Trophoblast cell (in vitro differentiated cells and primary cell): Measurements from ENCODE around the gene AAK1.
A peak's percentile ranks its signal among the peaks of the same experiment; 100 is the strongest.

Experiments
- DNase-seq, 2 donors: peaks; one replicate each; pipeline ENCODE4 v3.0.0-alpha.2; 2016
- H2AFZ ChIP-seq: 2 replicates; pipeline ENCODE4 v1.6.1; 2013; ENCODE audit warnings: low read length, moderate library complexity, mild to moderate bottlenecking; ENCODE audit not compliant: insufficient read depth, poor library complexity
- H2AK5ac ChIP-seq: 2 replicates; pipeline ENCODE4 v1.6.1; 2013; ENCODE audit warnings: mild to moderate bottlenecking, low read length
- H2BK120ac ChIP-seq: 2 replicates; pipeline ENCODE4 v1.6.1; 2013; ENCODE audit warnings: low read length, mild to moderate bottlenecking, moderate library complexity; ENCODE audit not compliant: insufficient read depth, poor library complexity
- H2BK12ac ChIP-seq: 2 replicates; pipeline ENCODE4 v1.6.1; 2013; ENCODE audit warnings: mild to moderate bottlenecking, low read length, moderate library complexity
- H2BK5ac ChIP-seq: 2 replicates; pipeline ENCODE4 v1.6.1; 2013; ENCODE audit warnings: low read length, low read depth, moderate library complexity, mild to moderate bottlenecking; ENCODE audit not compliant: poor library complexity
- H3K14ac ChIP-seq: 2 replicates; pipeline ENCODE4 v1.6.1; 2013; ENCODE audit warnings: mild to moderate bottlenecking, low read length
- H3K18ac ChIP-seq: 2 replicates; pipeline ENCODE4 v1.6.1; 2013; ENCODE audit warnings: mild to moderate bottlenecking, low read length
- H3K23ac ChIP-seq: 2 replicates; pipeline ENCODE4 v1.6.1; 2013; ENCODE audit warnings: low read length
- H3K27ac ChIP-seq: 2 replicates; pipeline ENCODE4 v1.5.1; 2013; ENCODE audit warnings: low read depth, mild to moderate bottlenecking, inconsistent platforms, low read length, moderate library complexity
- H3K27me3 ChIP-seq: 2 replicates; pipeline ENCODE4 v1.6.1; 2013; ENCODE audit warnings: inconsistent platforms, mild to moderate bottlenecking, low read length, moderate library complexity; ENCODE audit not compliant: insufficient read depth
- H3K36me3 ChIP-seq, 2 experiments: 1 replicate in 1 of 2; 2 replicates in 1 of 2; pipeline ENCODE4 v1.6.1; 2013; ENCODE audit warnings: low read length in 2 of 2, mild to moderate bottlenecking in 2 of 2, moderate library complexity in 1 of 2; ENCODE audit not compliant: insufficient read depth in 2 of 2, control insufficient read depth in 1 of 2
- H3K4ac ChIP-seq: 2 replicates; pipeline ENCODE4 v1.6.1; 2013; ENCODE audit warnings: low read depth, mild to moderate bottlenecking, low read length, moderate library complexity
- H3K4me1 ChIP-seq, 2 experiments: 1 replicate in 1 of 2; 2 replicates in 1 of 2; pipeline ENCODE4 v1.6.1; 2013; ENCODE audit warnings: low read length in 2 of 2, mild to moderate bottlenecking in 2 of 2, moderate library complexity in 1 of 2; ENCODE audit not compliant: insufficient read depth in 2 of 2, control insufficient read depth in 1 of 2
- H3K4me2 ChIP-seq: 2 replicates; pipeline ENCODE4 v1.6.1; 2013; ENCODE audit warnings: inconsistent platforms, mild to moderate bottlenecking, low read length, moderate library complexity
- H3K4me3 ChIP-seq: 2 replicates; pipeline ENCODE4 v1.5.1; 2013; ENCODE audit warnings: mild to moderate bottlenecking, low read depth, low read length, inconsistent platforms
- H3K79me1 ChIP-seq: one replicate; pipeline ENCODE4 v1.6.1; 2013; ENCODE audit warnings: low read length
- H3K79me2 ChIP-seq: 2 replicates; pipeline ENCODE4 v1.6.1; 2013; ENCODE audit warnings: low read length, mild to moderate bottlenecking; ENCODE audit not compliant: control insufficient read depth, insufficient read depth, poor library complexity
- H3K9ac ChIP-seq: 2 replicates; pipeline ENCODE4 v1.6.1; 2013; ENCODE audit warnings: mild to moderate bottlenecking, low read length
- H3K9me3 ChIP-seq: 2 replicates; pipeline ENCODE4 v1.6.1; 2013; ENCODE audit warnings: low read depth, mild to moderate bottlenecking, control low read depth, inconsistent platforms, low read length; ENCODE audit not compliant: insufficient read depth
- H4K12ac ChIP-seq: 2 replicates; pipeline ENCODE4 v1.6.1; 2013; ENCODE audit warnings: low read depth, mild to moderate bottlenecking, low read length, moderate library complexity
- H4K8ac ChIP-seq: 2 replicates; pipeline ENCODE4 v1.6.1; 2013; ENCODE audit warnings: low read depth, mild to moderate bottlenecking, low read length, moderate library complexity
- H4K91ac ChIP-seq: one replicate; pipeline ENCODE4 v1.6.1; 2013; ENCODE audit warnings: low read depth, mild to moderate bottlenecking, low read length, moderate library complexity
- WGBS: extraction: QIAGEN DNeasy Blood & Tissue Kit; methylation state at CpG from one replicate; pipeline ENCODE4 v1.1.7; 2013; ENCODE audit warnings: missing lambda C conversion rate; ENCODE audit not compliant: insufficient read length, insufficient coverage; ENCODE audit errors: extremely low coverage; 5-methylcytosine and 5-hydroxymethylcytosine counted together

The AAK1 gene

GRCh38 chr2:69525261-69525660 lies 118.3 kb downstream of the AAK1 start:
- no peaks in the 10 kb centered on the region for H3K27me3 ChIP-seq
- H4K8ac ChIP-seq = no peak overlapping the region
- H3K4me2 ChIP-seq = no peak overlapping the region
- H3K4ac ChIP-seq = no peak overlapping the region
- WGBS = no CpG with 5 or more reads among the region's 3 CpGs
- H3K18ac ChIP-seq = no peak overlapping the region
- H3K4me1 ChIP-seq = no peaks in the 10 kb centered on the region
- H3K27ac ChIP-seq = no peak overlapping the region
- no peak overlapping the region for H2BK12ac ChIP-seq
- H3K9ac ChIP-seq = no peak overlapping the region
- H4K91ac ChIP-seq = no peak overlapping the region
- H3K4me3 ChIP-seq = no peak overlapping the region
- no peaks in the 10 kb centered on the region for H3K79me1 ChIP-seq
- no peaks in the 10 kb centered on the region for H3K79me2 ChIP-seq
- no peaks in the 10 kb centered on the region for H3K9me3 ChIP-seq
- no peak overlapping the region for H2BK120ac ChIP-seq
- DNase-seq = no peak
- H3K23ac ChIP-seq = no peak overlapping the region
- no peak overlapping the region for H2BK5ac ChIP-seq
- H2AK5ac ChIP-seq = no peak overlapping the region
- no peak overlapping the region for H3K14ac ChIP-seq
- peaks cover 21 to 41% of the 10 kb centered on the region in 2 experiments for H3K36me3 ChIP-seq
- H2AFZ ChIP-seq = no peak overlapping the region
- H4K12ac ChIP-seq = no peak overlapping the region

DNA sequence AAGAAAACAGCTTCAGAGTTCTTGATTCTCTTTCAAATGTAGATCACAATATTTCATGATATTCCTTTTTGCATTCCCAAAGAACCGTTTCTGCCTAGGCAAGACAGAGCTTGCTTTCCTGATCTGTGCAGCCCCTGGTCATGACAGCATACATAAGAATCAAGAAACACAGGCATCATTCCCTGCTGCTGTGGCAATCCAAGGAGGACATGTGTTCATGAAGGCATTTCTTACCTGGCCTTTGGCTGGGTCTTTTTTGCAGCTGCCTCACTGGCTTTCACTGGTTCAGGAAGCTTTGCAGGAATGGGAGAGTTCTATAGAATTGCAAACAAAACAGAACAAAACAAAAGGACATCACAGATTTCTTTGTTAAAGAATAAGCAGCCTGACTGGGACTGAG lies 118.7 kb downstream of the AAK1 start:
- no peak overlapping the region for H3K4me3 ChIP-seq
- no peak overlapping the region for H3K4ac ChIP-seq
- no peaks in the 10 kb centered on the region for H3K4me1 ChIP-seq
- H3K79me1 ChIP-seq = no peaks in the 10 kb centered on the region
- H2AK5ac ChIP-seq = no peak overlapping the region
- H3K18ac ChIP-seq = no peak overlapping the region
- no peak overlapping the region for H3K9ac ChIP-seq
- no peaks in the 10 kb centered on the region for H3K27me3 ChIP-seq
- H4K12ac ChIP-seq = no peak overlapping the region
- H2BK12ac ChIP-seq = no peak overlapping the region
- H2BK5ac ChIP-seq = no peak overlapping the region
- H4K8ac ChIP-seq = no peak overlapping the region
- H3K27ac ChIP-seq = no peak overlapping the region
- no CpG with 5 or more reads among the region's 1 CpG for WGBS
- H3K14ac ChIP-seq = no peak overlapping the region
- no peak overlapping the region for H3K23ac ChIP-seq
- H2AFZ ChIP-seq = no peak overlapping the region
- no peak for DNase-seq
- no peak overlapping the region for H2BK120ac ChIP-seq
- no peaks in the 10 kb centered on the region for H3K79me2 ChIP-seq
- H4K91ac ChIP-seq = no peak overlapping the region
- no peaks in the 10 kb centered on the region for H3K9me3 ChIP-seq
- no peak overlapping the region for H3K4me2 ChIP-seq
- H3K36me3 ChIP-seq = peaks cover 21 to 43% of the 10 kb centered on the region in 2 experiments

DNA sequence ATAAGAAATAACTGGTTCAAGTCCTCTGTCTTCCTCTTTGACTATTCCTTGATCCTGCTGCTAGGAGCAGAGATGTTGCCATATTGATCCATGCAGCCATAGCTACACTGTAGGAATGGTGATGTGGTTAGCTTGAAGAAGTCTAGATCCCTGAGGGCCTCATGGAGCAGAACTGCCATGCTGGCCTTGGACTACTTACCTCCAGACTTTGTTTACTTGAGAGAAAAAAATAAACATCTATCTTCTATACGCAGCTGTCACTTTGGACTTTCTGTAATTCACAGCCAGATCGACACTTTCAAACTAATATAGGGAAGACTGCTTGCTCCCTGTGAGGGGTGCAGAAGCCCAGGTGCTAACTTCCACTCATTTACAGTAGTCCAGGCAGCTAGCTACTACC lies 121.8 kb downstream of the AAK1 start:
- Histone ChIP-seq H2AK5ac (no peak overlapping the region), H2AFZ (no peak overlapping the region), H2BK120ac (no peak overlapping the region), H4K91ac (no peak overlapping the region), H2BK5ac (no peak overlapping the region), H3K79me2 (no peaks in the 10 kb centered on the region), H3K27me3 (no peaks in the 10 kb centered on the region), H3K18ac (no peak overlapping the region), H3K27ac (no peak overlapping the region), H3K4me2 (no peak overlapping the region), H3K23ac (no peak overlapping the region), H4K8ac (no peak overlapping the region), H3K79me1 (no peaks in the 10 kb centered on the region), H3K4me1 (no peaks in the 10 kb centered on the region), H3K4ac (no peak overlapping the region), H2BK12ac (no peak overlapping the region), H3K9ac (no peak overlapping the region), H3K14ac (no peak overlapping the region), H4K12ac (no peak overlapping the region), H3K36me3 (peaks cover 29 to 53% of the 10 kb centered on the region in 2 experiments), H3K9me3 (no peaks in the 10 kb centered on the region), H3K4me3 (no peak overlapping the region)
- WGBS = no CpG with 5 or more reads among the region's 2 CpGs
- no peak for DNase-seq

DNA sequence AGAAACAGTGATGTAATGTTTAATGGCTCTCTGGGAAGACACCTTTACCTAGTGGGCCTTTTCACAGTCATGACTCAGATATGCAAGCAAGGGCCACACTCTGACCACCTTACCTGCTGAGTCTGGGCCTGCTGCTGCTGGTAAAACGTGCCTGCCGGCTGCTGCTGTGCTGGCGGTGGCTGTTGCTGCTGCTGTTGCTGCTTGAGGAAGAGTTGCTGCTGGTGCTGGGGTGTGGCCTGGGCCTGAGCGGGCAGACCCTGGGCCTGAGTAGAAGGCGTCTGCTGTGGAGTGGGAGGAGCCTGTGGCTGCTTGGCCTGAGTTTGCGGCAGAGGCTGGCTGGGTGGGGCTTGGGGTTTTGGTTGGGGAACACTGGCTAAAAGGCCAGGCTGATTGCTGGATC lies 124.7 kb downstream of the AAK1 start:
- peaks cover 31 to 41% of the 10 kb centered on the region in 2 experiments for H3K36me3 ChIP-seq
- no peak overlapping the region for H3K27ac ChIP-seq
- H3K14ac ChIP-seq = no peak overlapping the region
- DNase-seq = peak; percentile 92 to 97
- H3K4me2 ChIP-seq = no peak overlapping the region
- no CpG with 5 or more reads among the region's 6 CpGs for WGBS
- no peaks in the 10 kb centered on the region for H3K79me1 ChIP-seq
- H2BK120ac ChIP-seq = no peak overlapping the region
- no peak overlapping the region for H3K18ac ChIP-seq
- H2BK12ac ChIP-seq = no peak overlapping the region
- H3K4me3 ChIP-seq = no peak overlapping the region
- no peaks in the 10 kb centered on the region for H3K79me2 ChIP-seq
- no peaks in the 10 kb centered on the region for H3K9me3 ChIP-seq
- no peak overlapping the region for H2AK5ac ChIP-seq
- no peak overlapping the region for H4K91ac ChIP-seq
- H4K12ac ChIP-seq = no peak overlapping the region
- H3K4ac ChIP-seq = no peak overlapping the region
- no peak overlapping the region for H4K8ac ChIP-seq
- H3K4me1 ChIP-seq = no peaks in the 10 kb centered on the region
- H3K27me3 ChIP-seq = no peaks in the 10 kb centered on the region
- no peak overlapping the region for H3K23ac ChIP-seq
- no peak overlapping the region for H2BK5ac ChIP-seq
- no peak overlapping the region for H2AFZ ChIP-seq
- H3K9ac ChIP-seq = no peak overlapping the region
